ENCODE data around the gene DEPDC4.
"Not testable (repeated sequence)": the region's sequence is repeated elsewhere in the genome, so short reads cannot be mapped to it uniquely, and the experiment has no call there.

The DEPDC4 gene

GRCh38 chr12:100265732-100266584, 921 bp downstream of the DEPDC4 start:
- DNase-seq, result no peak
- H3K4me1 ChIP-seq, result no peaks in the 10 kb centered on the region
- H3K9me3 ChIP-seq, result no peaks in the 10 kb centered on the region
- no peak for TF ChIP-seq CTCF (IDR thresholded peaks at IDR 0.05; ENCODE audit: low read depth, low read length)
- peak overlapping the region; percentile 92 for H3K4me3 ChIP-seq (ENCODE audit: low read depth, low read length)
- no peaks in the 10 kb centered on the region for H3K36me3 ChIP-seq
- H3K27me3 ChIP-seq, result no peaks in the 10 kb centered on the region

- H3K4me3 ChIP-seq (ENCODE audit: low read depth, low read length); H3K4me1 ChIP-seq; H3K36me3 ChIP-seq; H3K27me3 ChIP-seq; DNase-seq; H3K9me3 ChIP-seq: not testable (repeated sequence)
Observed at GRCh38 chr12:100265107-100265506, 1.8 kb downstream of the DEPDC4 start.

GRCh38 chr12:100263131-100263530, 3.7 kb downstream of the DEPDC4 start:
- TF ChIP-seq CTCF (IDR thresholded peaks at IDR 0.05; ENCODE audit: low read depth, low read length), result no peak
- Histone ChIP-seq H3K27me3 (no peaks in the 10 kb centered on the region), H3K4me3 (ENCODE audit: low read depth, low read length) (no peak overlapping the region), H3K4me1 (no peaks in the 10 kb centered on the region), H3K9me3 (no peaks in the 10 kb centered on the region), H3K36me3 (no peaks in the 10 kb centered on the region)
- no peak for DNase-seq

GRCh38 chr12:100258127-100258526, 8.8 kb downstream of the DEPDC4 start:
- Histone ChIP-seq H3K4me1 (no peaks in the 10 kb centered on the region), H3K9me3 (no peaks in the 10 kb centered on the region), H3K4me3 (ENCODE audit: low read depth, low read length) (no peak overlapping the region), H3K36me3 (no peaks in the 10 kb centered on the region), H3K27me3 (no peaks in the 10 kb centered on the region)
- TF ChIP-seq CTCF (IDR thresholded peaks at IDR 0.05; ENCODE audit: low read depth, low read length), result no peak
- DNase-seq, result no peak

- no peaks in the 10 kb centered on the region for H3K36me3 ChIP-seq
Observed at GRCh38 chr12:100254876-100255275, 12.0 kb downstream of the DEPDC4 start.

GRCh38 chr12:100253437-100253836, 13.4 kb downstream of the DEPDC4 start:
- Histone ChIP-seq H3K4me3 (ENCODE audit: low read depth, low read length) (no peak overlapping the region), H3K4me1 (no peaks in the 10 kb centered on the region), H3K9me3 (no peaks in the 10 kb centered on the region), H3K36me3 (no peaks in the 10 kb centered on the region), H3K27me3 (no peaks in the 10 kb centered on the region)
- no peak for TF ChIP-seq CTCF (IDR thresholded peaks at IDR 0.05; ENCODE audit: low read depth, low read length)
- DNase-seq, result no peak

More at GRCh38 chr12:100254876-100255275, 12.0 kb downstream of the DEPDC4 start:
- Histone ChIP-seq H3K9me3 (no peaks in the 10 kb centered on the region), H3K4me1 (no peaks in the 10 kb centered on the region), H3K4me3 (ENCODE audit: low read depth, low read length) (no peak overlapping the region), H3K27me3 (no peaks in the 10 kb centered on the region)
- no peak for DNase-seq
- no peak for TF ChIP-seq CTCF (IDR thresholded peaks at IDR 0.05; ENCODE audit: low read depth, low read length)
